GM21367 (cell line): Measurements from ENCODE around the gene SLC16A9.
"Not testable (repeated sequence)": the region's sequence is repeated elsewhere in the genome, so short reads cannot be mapped to it uniquely, and the experiment has no call there.

Experiments used
- ATAC-seq: cut with Tn5 transposase; IDR thresholded peaks from one replicate; pipeline ENCODE4 v1.9.1; 2021; ENCODE audit not compliant: unreplicated experiment

SLC16A9 gene

GRCh38 chr10:59678884-59679301 is 30.8 kb downstream of the SLC16A9 start:
- ATAC-seq = peak; percentile 77

GRCh38 chr10:59677253-59677831 is 32.3 kb downstream of the SLC16A9 start:
- no peak for ATAC-seq

- ATAC-seq = no peak
These were observed 33.8 kb downstream of the SLC16A9 start for GRCh38 chr10:59675812-59676211.

- no peak for ATAC-seq
These were observed 35.3 kb downstream of the SLC16A9 start for GRCh38 chr10:59674215-59674836.

- ATAC-seq = peak; percentile 56
These were observed 37.3 kb downstream of the SLC16A9 start for GRCh38 chr10:59672150-59672875.

- ATAC-seq = no peak
These were observed 39.4 kb downstream of the SLC16A9 start for GRCh38 chr10:59670269-59670668.

GRCh38 chr10:59668096-59668495 is 41.6 kb downstream of the SLC16A9 start:
- no peak for ATAC-seq

- no peak for ATAC-seq
These were observed 43.3 kb downstream of the SLC16A9 start for GRCh38 chr10:59666310-59666709.

GRCh38 chr10:59663213-59663612 is 46.4 kb downstream of the SLC16A9 start:
- not testable (repeated sequence) for ATAC-seq

- no peak for ATAC-seq
These were observed 51.9 kb downstream of the SLC16A9 start for GRCh38 chr10:59657724-59658123.

- ATAC-seq = no peak
These were observed 54.3 kb downstream of the SLC16A9 start for GRCh38 chr10:59655309-59655708.

GRCh38 chr10:59654007-59654406 is 55.6 kb downstream of the SLC16A9 start:
- no peak for ATAC-seq

- no peak for ATAC-seq
These were observed 57.7 kb downstream of the SLC16A9 start for GRCh38 chr10:59651902-59652301.

- ATAC-seq = no peak
These were observed 59.9 kb downstream of the SLC16A9 start for GRCh38 chr10:59649606-59650346.

- no peak for ATAC-seq
These were observed 60.9 kb downstream of the SLC16A9 start for GRCh38 chr10:59648711-59649201.

GRCh38 chr10:59644841-59645240 is 64.8 kb downstream of the SLC16A9 start:
- ATAC-seq = no peak

GRCh38 chr10:59641688-59642087 is 68.0 kb downstream of the SLC16A9 start:
- not testable (repeated sequence) for ATAC-seq

GRCh38 chr10:59635502-59636290 is 74.0 kb downstream of the SLC16A9 start:
- ATAC-seq = no peak

GRCh38 chr10:59634102-59634501 is 75.5 kb downstream of the SLC16A9 start:
- ATAC-seq = no peak

- ATAC-seq = no peak
These were observed 76.6 kb downstream of the SLC16A9 start for GRCh38 chr10:59633063-59633462.
